Upper lobe of left lung (tissue), 4 donors: ENCODE data around the gene CSF1.

Experiments
- CTCF ChIP-seq, 6 experiments: fragments of 450-650 bp in 4 of 6; fragments of 200-600 bp in 2 of 6; sonication (generic) in 2 of 6; IDR thresholded peaks; one replicate each; pipeline ENCODE4 v1.5.1; 2016 to 2019; ENCODE audit warnings: antibody characterized with exemption in 6 of 6
- EP300 ChIP-seq, 4 donors: sonication (generic); formaldehyde crosslinking; IDR thresholded peaks; one replicate each; pipeline ENCODE4 v1.5.1; 2017; ENCODE audit warnings: antibody characterized with exemption in 4 of 4, control low read depth in 2 of 4
- POLR2A ChIP-seq, 4 donors: fragments of 450-650 bp; IDR thresholded peaks; one replicate each; pipeline ENCODE4 v1.5.1; 2016 to 2017; ENCODE audit warnings: antibody characterized with exemption in 4 of 4, mild to moderate bottlenecking in 2 of 4
- POLR2AphosphoS5 ChIP-seq, 2 donors: sonication (generic); formaldehyde crosslinking; IDR thresholded peaks; one replicate each; pipeline ENCODE4 v1.5.1; 2017; ENCODE audit warnings: antibody characterized with exemption in 2 of 2

GRCh38 chr1:109975718-109976117 is 65.1 kb downstream of the CSF1 start:
- TF ChIP-seq POLR2AphosphoS5 (IDR thresholded peaks at IDR 0.05), result peak in 1 of 2 donors; percentile 58
- no peak for TF ChIP-seq CTCF (IDR thresholded peaks at IDR 0.05)
- TF ChIP-seq POLR2A (IDR thresholded peaks at IDR 0.05), result no peak
- TF ChIP-seq EP300 (IDR thresholded peaks at IDR 0.05), result no peak
